HepG2 (cell line): ENCODE data around the gene PPP1R14D. TPM values are rescaled to one million over a fixed set of nuclear protein-coding genes. Genes with fewer than 3 reads are reported as not detected.

Source experiments
- ATAC-seq: fragments of 200-7000 bp; cut with Tn5 transposase; 3 replicates; pipeline ENCODE4 v1.9.1; 2020; ENCODE audit warnings: mild to moderate bottlenecking, moderate library complexity
- BruUV-seq: library from RNA; stranded (reverse); fragments of 400-500 nt; replicated peaks from 2 replicates; lab custom pipeline; 2021; lab: Mats Ljungman, UMichigan
- CTCF ChIA-PET: fragments of 300-600 bp; formaldehyde crosslinking; extraction: SDS; loops from one replicate; lab custom pipeline; 2021; ENCODE audit warnings: low total read pairs, inconsistent platforms, low intra/inter-chr PET ratio; lab: Yijun Ruan, JAX
- POLR2A ChIA-PET: fragments of 350-600 bp; sonication (Branson Sonifier 250); formaldehyde crosslinking; loops from one replicate; lab custom pipeline; 2020; ENCODE audit warnings: antibody characterized with exemption, inconsistent platforms; lab: Yijun Ruan, JAX
- DNase-seq: peaks from one replicate; pipeline ENCODE4 v3.0.0-alpha.2; 2015; ENCODE audit warnings: low spot score
- FAIRE-seq: peaks from 3 replicates; lab custom pipeline; 2011; peaks lifted over from hg19 to GRCh38; lab: Jason Lieb, UNC
- H2AFZ ChIP-seq: one replicate; pipeline ENCODE4 v1.6.1; 2011; ENCODE audit warnings: low read length, inconsistent platforms
- H3K27ac ChIP-seq: fragments of 300-600 bp; 3 replicates; pipeline ENCODE4 v1.8.0; 2011; ENCODE audit warnings: mixed run types, mild to moderate bottlenecking, mixed read lengths, low read length, inconsistent platforms; ENCODE audit not compliant: insufficient read depth; ENCODE audit errors: extremely low read length
- H3K27me3 ChIP-seq, 2 experiments: fragments of 200-600 bp in 1 of 2; 2 replicates in 1 of 2; 3 replicates in 1 of 2; pipeline versions ENCODE4 v1.6.0 to v1.8.0; 2011; ENCODE audit warnings: low read length in 2 of 2, mild to moderate bottlenecking in 2 of 2, moderate library complexity in 2 of 2, inconsistent platforms in 1 of 2; ENCODE audit not compliant: insufficient read depth in 2 of 2, control insufficient read depth in 1 of 2
- H3K36me3 ChIP-seq, 2 experiments: fragments of 200-600 bp in 1 of 2; replicated peaks in 1 of 2; 2 replicates in 1 of 2; 3 replicates in 1 of 2; pipeline versions ENCODE4 v1.5.1 to v1.8.0; 2011; ENCODE audit warnings: low read length in 2 of 2, inconsistent platforms in 1 of 2; ENCODE audit not compliant: insufficient read depth in 2 of 2, control insufficient read depth in 1 of 2
- H3K4me1 ChIP-seq: 2 replicates; pipeline ENCODE4 v1.5.1; 2012; ENCODE audit warnings: low read length, inconsistent platforms; ENCODE audit not compliant: insufficient read depth
- H3K4me2 ChIP-seq: 2 replicates; pipeline ENCODE4 v1.6.0; 2011; ENCODE audit warnings: low read depth, low read length, inconsistent platforms
- H3K4me3 ChIP-seq, 3 experiments: fragments of 200-600 bp in 1 of 3; sonication (generic), shearing (Covaris generic) in 1 of 3; replicated peaks in 1 of 3; 2 replicates each; pipeline ENCODE4 v1.5.1; 2011 to 2016; ENCODE audit warnings: low read length in 3 of 3, inconsistent platforms in 2 of 3, low read depth in 2 of 3, mild to moderate bottlenecking in 2 of 3, control low read depth in 1 of 3, mixed read lengths in 1 of 3; ENCODE audit not compliant: insufficient read depth in 1 of 3
- H3K79me2 ChIP-seq: one replicate; pipeline ENCODE4 v1.6.1; 2011; ENCODE audit warnings: low read length, inconsistent platforms; ENCODE audit not compliant: insufficient read depth
- H3K9ac ChIP-seq: 2 replicates; pipeline ENCODE4 v1.6.0; 2011; ENCODE audit warnings: mild to moderate bottlenecking, low read depth, low read length, inconsistent platforms; ENCODE audit not compliant: insufficient read depth
- H3K9me3 ChIP-seq: 2 replicates; pipeline ENCODE4 v1.5.1; 2012; ENCODE audit warnings: mild to moderate bottlenecking, low read length
- H4K20me1 ChIP-seq: 2 replicates; pipeline ENCODE4 v1.6.0; 2011; ENCODE audit warnings: inconsistent platforms, mild to moderate bottlenecking, low read length, moderate library complexity; ENCODE audit not compliant: insufficient read depth
- FIP1L1 ChIP-seq: fragments of 200-400 bp; formaldehyde crosslinking; IDR thresholded peaks from 2 replicates; pipeline ENCODE4 v1.6.1; 2018; ENCODE audit warnings: low read depth, mild to moderate bottlenecking, low read length, moderate library complexity, borderline replicate concordance; ENCODE audit not compliant: insufficient read depth
- FOXK1 ChIP-seq: sonication (generic); formaldehyde crosslinking; IDR thresholded peaks from 2 replicates; pipeline ENCODE4 v1.4.0; 2020; ENCODE audit warnings: low read depth, missing genetic modification reagents, borderline replicate concordance
- NONO ChIP-seq, 2 experiments: fragments of 450-650 bp in 1 of 2; sonication (generic) in 1 of 2; formaldehyde crosslinking in 1 of 2; IDR thresholded peaks in 1 of 2; conservative IDR thresholded peaks in 1 of 2; 2 replicates each; pipeline versions ENCODE4 v1.6.1 to v1.8.0; 2017 to 2022; ENCODE audit warnings: mild to moderate bottlenecking in 1 of 2, missing genetic modification reagents in 1 of 2, moderate library complexity in 1 of 2
- PCBP2 ChIP-seq: fragments of 200-400 bp; formaldehyde crosslinking; optimal IDR thresholded peaks from 2 replicates; pipeline ENCODE3; 2018; ENCODE audit warnings: low read length, low read depth; ENCODE audit not compliant: poor library complexity, severe bottlenecking
- SNAPC2 ChIP-seq: sonication (generic); formaldehyde crosslinking; IDR thresholded peaks from 2 replicates; pipeline ENCODE4 v1.8.1; 2022; ENCODE audit warnings: mild to moderate bottlenecking, missing genetic modification reagents
- TBL1XR1 ChIP-seq: fragments of 150-350 bp; IDR thresholded peaks from 2 replicates; pipeline ENCODE4 v1.6.1; 2014; ENCODE audit warnings: borderline replicate concordance, low read length; ENCODE audit not compliant: partially characterized antibody
- ZFP36L2 ChIP-seq: sonication (generic); formaldehyde crosslinking; IDR thresholded peaks from 2 replicates; pipeline ENCODE4 v1.4.0; 2020; ENCODE audit warnings: missing genetic modification reagents
- ZFP37 ChIP-seq: sonication (generic); formaldehyde crosslinking; IDR thresholded peaks from 2 replicates; pipeline ENCODE4 v1.4.0; 2020; ENCODE audit warnings: missing genetic modification reagents, borderline replicate concordance
- ZFX ChIP-seq: sonication (generic); formaldehyde crosslinking; IDR thresholded peaks from 2 replicates; pipeline ENCODE4 v1.4.0; 2020; ENCODE audit warnings: mild to moderate bottlenecking, low read depth, missing genetic modification reagents, moderate library complexity
- ZNF3 ChIP-seq: IDR thresholded peaks from 2 replicates; pipeline ENCODE4 v1.7.0; 2017; ENCODE audit warnings: inconsistent platforms
- ZNF30 ChIP-seq: sonication (generic); formaldehyde crosslinking; IDR thresholded peaks from 2 replicates; pipeline ENCODE4 v1.5.0; 2020; ENCODE audit warnings: mild to moderate bottlenecking, missing genetic modification reagents
- ZNF33A ChIP-seq: sonication (generic); formaldehyde crosslinking; IDR thresholded peaks from 2 replicates; pipeline ENCODE4 v1.5.1; 2020; ENCODE audit warnings: missing genetic modification reagents, mild to moderate bottlenecking, moderate library complexity, borderline replicate concordance
- ZNF724P ChIP-seq: sonication (generic); formaldehyde crosslinking; IDR thresholded peaks from 2 replicates; pipeline ENCODE4 v1.8.0; 2022; ENCODE audit warnings: missing genetic modification reagents, borderline replicate concordance
- ZNF75D ChIP-seq: sonication (generic); formaldehyde crosslinking; IDR thresholded peaks from 2 replicates; pipeline ENCODE4 v1.8.1; 2023; ENCODE audit warnings: missing genetic modification reagents, mild to moderate bottlenecking, borderline replicate concordance
- ZNF773 ChIP-seq: sonication (generic); formaldehyde crosslinking; IDR thresholded peaks from 2 replicates; pipeline ENCODE4 v1.4.0; 2020; ENCODE audit warnings: missing genetic modification reagents, borderline replicate concordance
- ZNF839 ChIP-seq: sonication (generic); formaldehyde crosslinking; IDR thresholded peaks from 2 replicates; pipeline ENCODE4 v1.4.0; 2020; ENCODE audit warnings: missing genetic modification reagents, mild to moderate bottlenecking, borderline replicate concordance
- WGBS: methylation state at CpG from one replicate; pipeline ENCODE4 v1.1.6; 2017; ENCODE audit warnings: low lambda C conversion rate; 5-methylcytosine and 5-hydroxymethylcytosine counted together
- in situ Hi-C: cut with HindIII; loops from 2 replicates; pipeline ENCODE4 v1.10.0; 2017; ENCODE audit warnings: low pct_unique_long_range_greater_than_20kb; ENCODE audit not compliant: extremely low pct_ligation_motif_present
- intact Hi-C: fragments of 100-400 bp; cut with micrococcal nuclease; formaldehyde crosslinking; loops from one replicate; pipeline ENCODE4 v1.10.0; 2022; ENCODE audit not compliant: unreplicated experiment
- polyA plus RNA-seq, 8 experiments: library from polyadenylated mRNA; depleted of rRNA in 3 of 8; stranded (reverse) in 7 of 8; unstranded in 1 of 8; fragments of >200 nt; fragmentation: Illumina TruSeq in 4 of 8; extraction: Trizol in 4 of 8; gene quantifications; 2 replicates each; pipeline versions ENCODE4 v1.2.1 to v1.2.3, GENCODE V29; 2011 to 2016; ENCODE audit warnings: low read depth in 4 of 8, missing spikeins in 1 of 8, mixed read lengths in 1 of 8; ENCODE audit not compliant: insufficient read depth in 1 of 8
- total RNA-seq, 5 experiments: library from RNA; depleted of rRNA; stranded (reverse); fragments of >200 nt; fragmentation: Illumina TruSeq; extraction: Trizol; gene quantifications; 2 replicates each; pipeline ENCODE4 v1.2.3, GENCODE V29; 2016; ENCODE audit warnings: low read depth in 1 of 5
- TF ChIP-seq, protein P1 (sequence below): fragments of 450-650 bp; IDR thresholded peaks from 2 replicates; pipeline ENCODE4 v1.6.1; 2016
- TF ChIP-seq, protein P2 (sequence below): sonication (generic); formaldehyde crosslinking; IDR thresholded peaks from 2 replicates; pipeline ENCODE4 v1.8.0; 2022; ENCODE audit warnings: missing genetic modification reagents, mild to moderate bottlenecking, inconsistent platforms, borderline replicate concordance

PPP1R14D gene
- total and polyA plus RNA-seq, 2 of the 13 experiments (the other 11 are each of a cell fraction or from before 2014, with no cell fraction given), result 0.53 to 0.55 TPM

DNA sequence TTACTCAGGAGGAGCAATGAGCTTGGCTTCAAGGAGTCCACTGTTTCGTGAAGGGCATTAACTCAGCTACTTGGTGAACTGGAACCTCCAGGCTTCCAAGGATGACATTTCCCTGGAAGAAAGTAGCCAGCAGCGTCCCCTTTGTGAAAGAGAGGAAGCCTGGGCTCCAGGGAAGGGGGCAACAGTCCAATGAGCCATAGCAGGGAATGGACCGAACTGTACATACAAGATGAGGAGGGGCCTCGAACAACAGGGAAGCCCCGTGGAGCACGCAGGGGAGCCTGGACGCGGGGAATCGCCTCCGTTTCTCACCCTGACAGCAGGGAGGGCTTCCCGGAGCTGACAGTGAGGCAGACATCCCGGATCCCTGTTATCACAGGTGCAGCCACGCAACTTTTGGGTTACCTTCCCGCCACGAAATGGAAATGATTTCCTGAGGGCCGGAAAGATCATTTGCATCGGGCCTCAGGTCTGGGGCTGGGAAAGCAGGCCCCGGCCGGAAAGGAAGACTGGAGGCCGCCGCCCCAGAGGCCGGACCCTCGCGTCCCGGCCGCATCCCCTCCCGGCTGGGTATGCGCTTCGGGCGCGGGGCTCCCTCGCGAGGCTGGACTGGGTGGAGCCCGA lies 14.9 kb upstream of the PPP1R14D start (continued):
- TF ChIP-seq NONO (IDR thresholded peaks at IDR 0.05), result no peak
- 0 out of 2 replicates have a peak, but pooled peaks have one; percentile 29 for TF ChIP-seq NONO (CRISPR knock-in tag; conservative IDR thresholded peaks at IDR 0.05)
- no peak for TF ChIP-seq PCBP2
- TF ChIP-seq SNAPC2 (CRISPR knock-in tag), result no peak
- no peak for TF ChIP-seq TBL1XR1
- peak; percentile 73 for TF ChIP-seq ZFX (CRISPR knock-in tag)
- TF ChIP-seq ZNF30 (CRISPR knock-in tag), result no peak
- TF ChIP-seq ZNF3 (CRISPR knock-in tag), result no peak
- TF ChIP-seq, protein P1, sequence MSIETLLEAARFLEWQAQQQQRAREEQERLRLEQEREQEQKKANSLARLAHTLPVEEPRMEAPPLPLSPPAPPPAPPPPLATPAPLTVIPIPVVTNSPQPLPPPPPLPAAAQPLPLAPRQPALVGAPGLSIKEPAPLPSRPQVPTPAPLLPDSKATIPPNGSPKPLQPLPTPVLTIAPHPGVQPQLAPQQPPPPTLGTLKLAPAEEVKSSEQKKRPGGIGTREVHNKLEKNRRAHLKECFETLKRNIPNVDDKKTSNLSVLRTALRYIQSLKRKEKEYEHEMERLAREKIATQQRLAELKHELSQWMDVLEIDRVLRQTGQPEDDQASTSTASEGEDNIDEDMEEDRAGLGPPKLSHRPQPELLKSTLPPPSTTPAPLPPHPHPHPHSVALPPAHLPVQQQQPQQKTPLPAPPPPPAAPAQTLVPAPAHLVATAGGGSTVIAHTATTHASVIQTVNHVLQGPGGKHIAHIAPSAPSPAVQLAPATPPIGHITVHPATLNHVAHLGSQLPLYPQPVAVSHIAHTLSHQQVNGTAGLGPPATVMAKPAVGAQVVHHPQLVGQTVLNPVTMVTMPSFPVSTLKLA, result no peak
- TF ChIP-seq, protein P2, sequence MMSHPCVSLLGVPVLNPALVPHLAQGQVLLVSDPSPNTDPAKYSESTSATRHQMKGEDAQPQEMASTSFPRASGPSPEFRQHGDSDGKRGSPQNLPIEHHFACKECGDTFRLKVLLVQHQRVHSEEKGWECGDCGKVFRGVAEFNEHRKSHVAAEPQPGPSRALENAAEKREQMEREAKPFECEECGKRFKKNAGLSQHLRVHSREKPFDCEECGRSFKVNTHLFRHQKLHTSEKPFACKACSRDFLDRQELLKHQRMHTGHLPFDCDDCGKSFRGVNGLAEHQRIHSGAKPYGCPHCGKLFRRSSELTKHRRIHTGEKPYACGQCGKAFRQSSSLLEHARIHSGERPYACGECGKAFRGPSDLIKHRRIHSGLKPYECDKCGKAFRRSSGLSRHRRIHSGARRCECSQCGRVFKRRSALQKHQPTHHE (CRISPR knock-in tag), result no peak

DNA sequence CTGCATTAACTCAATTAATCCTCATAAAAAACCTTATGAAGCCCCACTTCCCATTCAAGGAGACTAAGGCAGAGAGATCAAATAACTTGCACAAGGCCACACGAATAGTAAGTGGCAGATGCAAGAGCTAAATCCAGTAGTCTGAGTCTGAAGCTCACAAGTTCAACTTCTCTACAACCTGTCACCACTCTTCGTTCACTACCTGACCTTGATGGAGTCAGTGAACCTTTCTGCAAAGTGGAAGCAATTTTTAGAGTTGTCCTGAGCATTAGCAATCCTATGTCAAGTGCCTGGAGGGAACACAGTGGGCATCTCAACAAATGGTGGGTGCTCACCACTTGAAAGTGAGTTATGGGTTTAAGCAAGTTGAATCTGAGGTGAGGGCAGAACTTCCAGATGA lies 13.2 kb upstream of the PPP1R14D start:
- Histone ChIP-seq H2AFZ (no peak overlapping the region), H3K27ac (no peak overlapping the region), H3K27me3 (peaks cover 4 to 17% of the 10 kb centered on the region in 2 experiments; a peak in 3 of 5 replicates), H3K36me3 (no peaks in the 10 kb centered on the region), H3K9ac (no peak overlapping the region), H4K20me1 (no peaks in the 10 kb centered on the region), H3K79me2 (no peaks in the 10 kb centered on the region), H3K9me3 (no peaks in the 10 kb centered on the region), H3K4me1 (peaks cover 32% of the 10 kb centered on the region), H3K4me2 (no peak overlapping the region), H3K4me3 (no peak overlapping the region)
- intact Hi-C loops (no loop called here), in situ Hi-C loops (no loop called here)
- CTCF ChIA-PET, result no interaction called here
- WGBS, result 0% methylated on average over 2 of the region's 2 CpGs
- no peak for FAIRE-seq
- no peak for ATAC-seq
- POLR2A ChIA-PET, result no interaction called here
- DNase-seq, result no peak
- no TSS peak for BruUV-seq
- TF ChIP-seq FOXK1 (CRISPR knock-in tag) (no peak), ZFP37 (CRISPR knock-in tag) (no peak), ZNF839 (CRISPR knock-in tag) (no peak), ZNF724P (CRISPR knock-in tag) (no peak), ZFP36L2 (CRISPR knock-in tag) (no peak), ZNF33A (CRISPR knock-in tag) (no peak), FIP1L1 (no peak), ZNF773 (CRISPR knock-in tag) (no peak), ZNF75D (CRISPR knock-in tag) (no peak)
